SK-N-SH (cell line): ENCODE measurements around the gene IL12B. TPM values are rescaled to one million over a fixed set of nuclear protein-coding genes. Genes with fewer than 3 reads are reported as not detected.

Experiments
- CTCF ChIA-PET: fragments of 300-600, 350-600 bp; formaldehyde crosslinking; extraction: SDS; loops from one replicate; lab custom pipeline; 2021; lab: Yijun Ruan, JAX
- POLR2A ChIA-PET: fragments of 350-600 bp; sonication (Branson Sonifier 250); formaldehyde crosslinking; extraction: SDS; loops from one replicate; lab custom pipeline; 2020; ENCODE audit warnings: antibody characterized with exemption, inconsistent platforms; lab: Yijun Ruan, JAX
- DNase-seq: peaks from one replicate; pipeline ENCODE4 v3.0.0; 2012
- H2AFZ ChIP-seq: fragments of 200-600 bp; sonication (generic); 2 replicates; pipeline ENCODE4 v1.8.1; 2016; ENCODE audit warnings: antibody characterized with exemption, mild to moderate bottlenecking, low read depth
- H3F3A ChIP-seq: fragments of 200-600 bp; sonication (generic); replicated peaks from 2 replicates; pipeline ENCODE3; 2016; ENCODE audit warnings: antibody characterized with exemption, mild to moderate bottlenecking; ENCODE audit not compliant: insufficient read depth
- H3K27ac ChIP-seq, 2 experiments: fragments of 200-500 bp in 1 of 2; fragments of 200-600 bp in 1 of 2; sonication (Bioruptor generic) in 1 of 2; sonication (generic), shearing (Covaris generic) in 1 of 2; 2 replicates each; pipeline versions ENCODE4 v1.5.1 to v1.6.1; 2014 to 2016; ENCODE audit warnings: low read depth in 2 of 2, inconsistent platforms in 1 of 2, low read length in 1 of 2, mild to moderate bottlenecking in 1 of 2, mixed read lengths in 1 of 2
- H3K27me3 ChIP-seq: fragments of 200-600 bp; sonication (generic), shearing (Covaris generic); 2 replicates; pipeline ENCODE4 v1.6.1; 2016; ENCODE audit warnings: mixed run types; ENCODE audit not compliant: insufficient read depth
- H3K36me3 ChIP-seq, 2 experiments: fragments of 200-500 bp in 1 of 2; fragments of 200-600 bp in 1 of 2; sonication (Bioruptor generic) in 1 of 2; sonication (generic) in 1 of 2; replicated peaks in 1 of 2; 2 replicates each; pipeline versions ENCODE3 to v1.5.1; 2014 to 2016; ENCODE audit warnings: low read length in 1 of 2, mild to moderate bottlenecking in 1 of 2; ENCODE audit not compliant: insufficient read depth in 2 of 2, control insufficient read depth in 1 of 2
- H3K4me1 ChIP-seq, 2 experiments: fragments of 200-500 bp in 1 of 2; fragments of 200-600 bp in 1 of 2; sonication (Bioruptor generic) in 1 of 2; sonication (generic), shearing (Covaris generic) in 1 of 2; 2 replicates each; pipeline versions ENCODE4 v1.5.1 to v1.6.1; 2014 to 2016; ENCODE audit warnings: low read depth in 1 of 2, low read length in 1 of 2, mixed run types in 1 of 2; ENCODE audit not compliant: insufficient read depth in 2 of 2, control insufficient read depth in 1 of 2
- H3K4me2 ChIP-seq: fragments of 200-600 bp; sonication (generic), shearing (Covaris generic); 2 replicates; pipeline ENCODE4 v1.6.1; 2017; ENCODE audit warnings: mixed run types
- H3K4me3 ChIP-seq, 2 experiments: fragments of 200-500 bp in 1 of 2; fragments of 200-600 bp in 1 of 2; sonication (Bioruptor generic) in 1 of 2; sonication (generic), shearing (Covaris generic) in 1 of 2; 2 replicates each; pipeline versions ENCODE4 v1.5.1 to v1.8.1; 2014 to 2016; ENCODE audit warnings: low read depth in 2 of 2, inconsistent platforms in 1 of 2, low read length in 1 of 2, mild to moderate bottlenecking in 1 of 2, mixed read lengths in 1 of 2, moderate library complexity in 1 of 2
- H3K79me2 ChIP-seq: fragments of 200-600 bp; sonication (generic); 2 replicates; pipeline ENCODE4 v1.8.1; 2017; ENCODE audit warnings: mild to moderate bottlenecking; ENCODE audit not compliant: insufficient read depth
- H3K9ac ChIP-seq: fragments of 200-600 bp; sonication (generic); 2 replicates; pipeline ENCODE4 v1.6.1; 2017; ENCODE audit warnings: mixed run types
- H3K9me2 ChIP-seq: fragments of 200-600 bp; sonication (generic); 2 replicates; pipeline ENCODE4 v1.6.1; 2017; ENCODE audit warnings: mixed run types
- H3K9me3 ChIP-seq: fragments of 200-600 bp; sonication (generic); 2 replicates; pipeline ENCODE4 v1.6.1; 2017; ENCODE audit warnings: mixed run types, mild to moderate bottlenecking, moderate library complexity
- H4K20me1 ChIP-seq: fragments of 200-600 bp; sonication (generic); 2 replicates; pipeline ENCODE4 v1.6.1; 2017; ENCODE audit warnings: mild to moderate bottlenecking, mixed run types; ENCODE audit not compliant: insufficient read depth
- FOSL2 ChIP-seq: IDR thresholded peaks from 2 replicates; pipeline ENCODE4 v1.4.0; 2012; ENCODE audit warnings: low read depth, mild to moderate bottlenecking, moderate library complexity, borderline replicate concordance
- FOXJ3 ChIP-seq: sonication (generic); formaldehyde crosslinking; IDR thresholded peaks from 2 replicates; pipeline ENCODE4 v1.5.1; 2020; ENCODE audit warnings: mild to moderate bottlenecking, missing genetic modification reagents
- GABPA ChIP-seq: IDR thresholded peaks from 2 replicates; pipeline ENCODE4 v1.4.0; 2012; ENCODE audit warnings: low read depth, mild to moderate bottlenecking
- GATA2 ChIP-seq: sonication (generic); formaldehyde crosslinking; IDR thresholded peaks from 2 replicates; pipeline ENCODE4 v1.5.0; 2020; ENCODE audit warnings: mild to moderate bottlenecking, missing genetic modification reagents
- IRF3 ChIP-seq: fragments of 150-350 bp; IDR thresholded peaks from 2 replicates; pipeline ENCODE4 v1.6.1; 2016; ENCODE audit warnings: mild to moderate bottlenecking, low read depth, low read length
- MEF2A ChIP-seq: IDR thresholded peaks from 2 replicates; pipeline ENCODE4 v1.4.0; 2012; ENCODE audit warnings: low read depth, borderline replicate concordance
- NRF1 ChIP-seq: IDR thresholded peaks from 2 replicates; pipeline ENCODE4 v1.6.1; 2012; ENCODE audit warnings: low read depth, mild to moderate bottlenecking, low read length
- POLR2AphosphoS5 ChIP-seq: IDR thresholded peaks from 2 replicates; pipeline ENCODE4 v1.6.1; 2012; ENCODE audit warnings: low read depth, low read length
- RCOR1 ChIP-seq: fragments of 150-350 bp; IDR thresholded peaks from 2 replicates; pipeline ENCODE4 v1.6.1; 2017; ENCODE audit warnings: antibody characterized with exemption, low read length
- RFX5 ChIP-seq: IDR thresholded peaks from 2 replicates; pipeline ENCODE4 v1.6.1; 2012; ENCODE audit warnings: mild to moderate bottlenecking, improper control_type of control experiment, low read length
- SMC3 ChIP-seq: IDR thresholded peaks from 2 replicates; pipeline ENCODE4 v1.6.1; 2012; ENCODE audit warnings: low read depth, low read length, improper control_type of control experiment
- TAF1 ChIP-seq: IDR thresholded peaks from 2 replicates; pipeline ENCODE4 v1.6.1; 2012; ENCODE audit warnings: low read depth, mild to moderate bottlenecking, low read length, moderate library complexity, borderline replicate concordance
- TCF12 ChIP-seq: IDR thresholded peaks from 2 replicates; pipeline ENCODE4 v1.4.0; 2012
- USF1 ChIP-seq: IDR thresholded peaks from 2 replicates; pipeline ENCODE4 v1.4.0; 2012; ENCODE audit warnings: low read depth, borderline replicate concordance
- YY1 ChIP-seq: IDR thresholded peaks from 2 replicates; pipeline ENCODE4 v1.4.0; 2012; ENCODE audit warnings: low read depth, mild to moderate bottlenecking
- ZBTB33 ChIP-seq: IDR thresholded peaks from 2 replicates; pipeline ENCODE4 v1.4.0; 2012; ENCODE audit warnings: low read depth, borderline replicate concordance
- WGBS: methylation state at CpG from one replicate; pipeline ENCODE4 v1.1.6; 2017; ENCODE audit warnings: low lambda C conversion rate; 5-methylcytosine and 5-hydroxymethylcytosine counted together
- polyA plus RNA-seq, 3 experiments: library from polyadenylated mRNA; depleted of rRNA; stranded (reverse); fragments of >200 nt; gene quantifications; 2 replicates each; pipeline ENCODE4 v1.2.3, GENCODE V29; 2012
- TF ChIP-seq, protein P1 (sequence below): IDR thresholded peaks from 2 replicates; pipeline ENCODE4 v1.6.1; 2012; ENCODE audit warnings: mild to moderate bottlenecking, low read depth, low read length, moderate library complexity
- TF ChIP-seq, protein P2 (sequence below): IDR thresholded peaks from 2 replicates; pipeline ENCODE4; 2012

The IL12B gene
- polyA plus RNA-seq, 1 of the 3 experiments (the other 2 are of a cell fraction) = not detected

DNA sequence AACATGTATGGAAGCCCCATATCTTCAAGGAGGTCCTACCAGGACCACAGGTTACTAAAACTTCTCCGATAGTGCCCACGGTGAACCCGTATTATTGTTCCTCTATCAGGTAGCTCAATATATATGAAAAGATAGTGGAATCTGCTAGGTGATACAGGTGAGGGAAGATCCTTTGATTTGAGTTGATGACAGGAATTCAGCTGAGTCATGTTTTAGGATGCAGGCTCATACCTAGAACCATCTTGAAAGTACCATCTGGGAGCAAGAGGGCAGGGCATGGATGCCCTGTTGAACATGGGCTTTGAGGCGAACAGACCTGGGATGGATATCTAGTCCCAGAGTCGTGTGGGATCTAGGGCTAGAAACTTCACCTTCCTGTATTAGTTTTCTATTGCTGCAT, 35.4 kb downstream of the IL12B start (continued):
- no peak for TF ChIP-seq IRF3

DNA sequence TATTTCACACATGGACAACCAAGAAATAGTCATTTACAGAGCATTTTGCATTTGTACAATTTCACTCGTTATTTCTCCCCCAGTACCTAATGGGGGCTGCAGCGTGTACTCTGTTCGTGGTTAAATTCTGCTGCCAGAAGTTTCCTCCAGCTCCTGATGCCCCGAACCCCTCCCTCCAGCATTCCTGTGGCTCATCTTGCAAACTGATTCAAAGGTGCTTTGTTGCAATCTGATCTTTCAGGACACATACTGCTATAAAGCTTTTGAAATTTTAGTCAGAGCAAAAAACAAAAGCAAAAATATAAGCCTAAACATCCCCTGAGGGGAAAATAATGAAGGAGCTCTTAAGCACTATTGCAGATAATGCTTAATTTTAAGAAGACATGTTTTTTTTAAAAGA, 39.5 kb downstream of the IL12B start:
- Histone ChIP-seq H3K79me2 (no peaks in the 10 kb centered on the region), H3K4me1 (no peaks in the 10 kb centered on the region; a peak in 1 of 4 replicates), H3K4me3 (no peak overlapping the region), H3K9me2 (no peaks in the 10 kb centered on the region), H4K20me1 (no peaks in the 10 kb centered on the region), H3K27ac (no peak overlapping the region), H3F3A (peaks cover 3% of the 10 kb centered on the region), H2AFZ (no peak overlapping the region), H3K9ac (no peak overlapping the region), H3K36me3 (peaks cover 3 to 8% of the 10 kb centered on the region in 2 experiments), H3K27me3 (no peaks in the 10 kb centered on the region), H3K4me2 (no peak overlapping the region), H3K9me3 (no peaks in the 10 kb centered on the region)
- ChIA-PET POLR2A (no interaction called here), CTCF (interaction anchor here (1.2 to 2.8 kb wide), 4 partner anchors 22 to 696 kb away, joined by 3 to 12 read pairs (median 10); no protein-coding TSS in a partner anchor)
- no peak for DNase-seq
- 77% methylated on average over 4 of the region's 4 CpGs for WGBS
- TF ChIP-seq SMC3 = no peak
- TF ChIP-seq, protein P1, sequence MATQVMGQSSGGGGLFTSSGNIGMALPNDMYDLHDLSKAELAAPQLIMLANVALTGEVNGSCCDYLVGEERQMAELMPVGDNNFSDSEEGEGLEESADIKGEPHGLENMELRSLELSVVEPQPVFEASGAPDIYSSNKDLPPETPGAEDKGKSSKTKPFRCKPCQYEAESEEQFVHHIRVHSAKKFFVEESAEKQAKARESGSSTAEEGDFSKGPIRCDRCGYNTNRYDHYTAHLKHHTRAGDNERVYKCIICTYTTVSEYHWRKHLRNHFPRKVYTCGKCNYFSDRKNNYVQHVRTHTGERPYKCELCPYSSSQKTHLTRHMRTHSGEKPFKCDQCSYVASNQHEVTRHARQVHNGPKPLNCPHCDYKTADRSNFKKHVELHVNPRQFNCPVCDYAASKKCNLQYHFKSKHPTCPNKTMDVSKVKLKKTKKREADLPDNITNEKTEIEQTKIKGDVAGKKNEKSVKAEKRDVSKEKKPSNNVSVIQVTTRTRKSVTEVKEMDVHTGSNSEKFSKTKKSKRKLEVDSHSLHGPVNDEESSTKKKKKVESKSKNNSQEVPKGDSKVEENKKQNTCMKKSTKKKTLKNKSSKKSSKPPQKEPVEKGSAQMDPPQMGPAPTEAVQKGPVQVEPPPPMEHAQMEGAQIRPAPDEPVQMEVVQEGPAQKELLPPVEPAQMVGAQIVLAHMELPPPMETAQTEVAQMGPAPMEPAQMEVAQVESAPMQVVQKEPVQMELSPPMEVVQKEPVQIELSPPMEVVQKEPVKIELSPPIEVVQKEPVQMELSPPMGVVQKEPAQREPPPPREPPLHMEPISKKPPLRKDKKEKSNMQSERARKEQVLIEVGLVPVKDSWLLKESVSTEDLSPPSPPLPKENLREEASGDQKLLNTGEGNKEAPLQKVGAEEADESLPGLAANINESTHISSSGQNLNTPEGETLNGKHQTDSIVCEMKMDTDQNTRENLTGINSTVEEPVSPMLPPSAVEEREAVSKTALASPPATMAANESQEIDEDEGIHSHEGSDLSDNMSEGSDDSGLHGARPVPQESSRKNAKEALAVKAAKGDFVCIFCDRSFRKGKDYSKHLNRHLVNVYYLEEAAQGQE = no peak
- no peak for TF ChIP-seq USF1
- no peak for TF ChIP-seq GABPA
- no peak for TF ChIP-seq TCF12
- TF ChIP-seq RFX5 = no peak
- TF ChIP-seq FOSL2 = no peak
- TF ChIP-seq, protein P2, sequence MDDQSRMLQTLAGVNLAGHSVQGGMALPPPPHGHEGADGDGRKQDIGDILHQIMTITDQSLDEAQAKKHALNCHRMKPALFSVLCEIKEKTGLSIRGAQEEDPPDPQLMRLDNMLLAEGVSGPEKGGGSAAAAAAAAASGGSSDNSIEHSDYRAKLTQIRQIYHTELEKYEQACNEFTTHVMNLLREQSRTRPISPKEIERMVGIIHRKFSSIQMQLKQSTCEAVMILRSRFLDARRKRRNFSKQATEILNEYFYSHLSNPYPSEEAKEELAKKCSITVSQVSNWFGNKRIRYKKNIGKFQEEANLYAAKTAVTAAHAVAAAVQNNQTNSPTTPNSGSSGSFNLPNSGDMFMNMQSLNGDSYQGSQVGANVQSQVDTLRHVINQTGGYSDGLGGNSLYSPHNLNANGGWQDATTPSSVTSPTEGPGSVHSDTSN = no peak
- TF ChIP-seq NRF1 = no peak
- TF ChIP-seq GATA2 (CRISPR knock-in tag) = no peak
- no peak for TF ChIP-seq POLR2AphosphoS5
- TF ChIP-seq YY1 = no peak
- TF ChIP-seq MEF2A = no peak
- TF ChIP-seq RCOR1 = no peak
- TF ChIP-seq TAF1 = no peak
- TF ChIP-seq FOXJ3 (CRISPR knock-in tag) = no peak
- no peak for TF ChIP-seq ZBTB33
